SK-N-SH (cell line): ENCODE data around the gene DVL1. TPM values are rescaled to one million over a fixed set of nuclear protein-coding genes. Genes with fewer than 3 reads are reported as not detected.

ENCODE experiments used
- CTCF ChIA-PET: fragments of 300-600, 350-600 bp; formaldehyde crosslinking; extraction: SDS; loops from one replicate; lab custom pipeline; 2021; lab: Yijun Ruan, JAX
- POLR2A ChIA-PET: fragments of 350-600 bp; sonication (Branson Sonifier 250); formaldehyde crosslinking; extraction: SDS; loops from one replicate; lab custom pipeline; 2020; ENCODE audit warnings: antibody characterized with exemption, inconsistent platforms; lab: Yijun Ruan, JAX
- DNase-seq: peaks from one replicate; pipeline ENCODE4 v3.0.0; 2012
- H2AFZ ChIP-seq: fragments of 200-600 bp; sonication (generic); 2 replicates; pipeline ENCODE4 v1.8.1; 2016; ENCODE audit warnings: antibody characterized with exemption, mild to moderate bottlenecking, low read depth
- H3F3A ChIP-seq: fragments of 200-600 bp; sonication (generic); replicated peaks from 2 replicates; pipeline ENCODE3; 2016; ENCODE audit warnings: antibody characterized with exemption, mild to moderate bottlenecking; ENCODE audit not compliant: insufficient read depth
- H3K27ac ChIP-seq, 2 experiments: fragments of 200-500 bp in 1 of 2; fragments of 200-600 bp in 1 of 2; sonication (Bioruptor generic) in 1 of 2; sonication (generic), shearing (Covaris generic) in 1 of 2; 2 replicates each; pipeline versions ENCODE4 v1.5.1 to v1.6.1; 2014 to 2016; ENCODE audit warnings: low read depth in 2 of 2, inconsistent platforms in 1 of 2, low read length in 1 of 2, mild to moderate bottlenecking in 1 of 2, mixed read lengths in 1 of 2
- H3K27me3 ChIP-seq: fragments of 200-600 bp; sonication (generic), shearing (Covaris generic); 2 replicates; pipeline ENCODE4 v1.6.1; 2016; ENCODE audit warnings: mixed run types; ENCODE audit not compliant: insufficient read depth
- H3K36me3 ChIP-seq, 2 experiments: fragments of 200-500 bp in 1 of 2; fragments of 200-600 bp in 1 of 2; sonication (Bioruptor generic) in 1 of 2; sonication (generic) in 1 of 2; replicated peaks in 1 of 2; 2 replicates each; pipeline versions ENCODE3 to v1.5.1; 2014 to 2016; ENCODE audit warnings: low read length in 1 of 2, mild to moderate bottlenecking in 1 of 2; ENCODE audit not compliant: insufficient read depth in 2 of 2, control insufficient read depth in 1 of 2
- H3K4me1 ChIP-seq, 2 experiments: fragments of 200-500 bp in 1 of 2; fragments of 200-600 bp in 1 of 2; sonication (Bioruptor generic) in 1 of 2; sonication (generic), shearing (Covaris generic) in 1 of 2; 2 replicates each; pipeline versions ENCODE4 v1.5.1 to v1.6.1; 2014 to 2016; ENCODE audit warnings: low read depth in 1 of 2, low read length in 1 of 2, mixed run types in 1 of 2; ENCODE audit not compliant: insufficient read depth in 2 of 2, control insufficient read depth in 1 of 2
- H3K4me2 ChIP-seq: fragments of 200-600 bp; sonication (generic), shearing (Covaris generic); 2 replicates; pipeline ENCODE4 v1.6.1; 2017; ENCODE audit warnings: mixed run types
- H3K4me3 ChIP-seq, 2 experiments: fragments of 200-500 bp in 1 of 2; fragments of 200-600 bp in 1 of 2; sonication (Bioruptor generic) in 1 of 2; sonication (generic), shearing (Covaris generic) in 1 of 2; 2 replicates each; pipeline versions ENCODE4 v1.5.1 to v1.8.1; 2014 to 2016; ENCODE audit warnings: low read depth in 2 of 2, inconsistent platforms in 1 of 2, low read length in 1 of 2, mild to moderate bottlenecking in 1 of 2, mixed read lengths in 1 of 2, moderate library complexity in 1 of 2
- H3K79me2 ChIP-seq: fragments of 200-600 bp; sonication (generic); 2 replicates; pipeline ENCODE4 v1.8.1; 2017; ENCODE audit warnings: mild to moderate bottlenecking; ENCODE audit not compliant: insufficient read depth
- H3K9ac ChIP-seq: fragments of 200-600 bp; sonication (generic); 2 replicates; pipeline ENCODE4 v1.6.1; 2017; ENCODE audit warnings: mixed run types
- H3K9me2 ChIP-seq: fragments of 200-600 bp; sonication (generic); 2 replicates; pipeline ENCODE4 v1.6.1; 2017; ENCODE audit warnings: mixed run types
- H3K9me3 ChIP-seq: fragments of 200-600 bp; sonication (generic); 2 replicates; pipeline ENCODE4 v1.6.1; 2017; ENCODE audit warnings: mixed run types, mild to moderate bottlenecking, moderate library complexity
- H4K20me1 ChIP-seq: fragments of 200-600 bp; sonication (generic); 2 replicates; pipeline ENCODE4 v1.6.1; 2017; ENCODE audit warnings: mild to moderate bottlenecking, mixed run types; ENCODE audit not compliant: insufficient read depth
- CTCF ChIP-seq: fragments of 200-600 bp; sonication (generic); IDR thresholded peaks from 2 replicates; pipeline ENCODE4 v1.6.1; 2017; ENCODE audit warnings: antibody characterized with exemption, mild to moderate bottlenecking, moderate library complexity
- ELF1 ChIP-seq: IDR thresholded peaks from 2 replicates; pipeline ENCODE4 v1.4.0; 2012
- EP300 ChIP-seq, 2 experiments: IDR thresholded peaks; 2 replicates each; pipeline versions ENCODE4 v1.4.0 to v1.6.1; 2012; ENCODE audit warnings: borderline replicate concordance in 1 of 2, low read depth in 1 of 2, low read length in 1 of 2
- FOSL2 ChIP-seq: IDR thresholded peaks from 2 replicates; pipeline ENCODE4 v1.4.0; 2012; ENCODE audit warnings: low read depth, mild to moderate bottlenecking, moderate library complexity, borderline replicate concordance
- FOXM1 ChIP-seq: IDR thresholded peaks from 2 replicates; pipeline ENCODE4 v1.4.0; 2012; ENCODE audit warnings: low read depth, mild to moderate bottlenecking
- IRF3 ChIP-seq: fragments of 150-350 bp; IDR thresholded peaks from 2 replicates; pipeline ENCODE4 v1.6.1; 2016; ENCODE audit warnings: mild to moderate bottlenecking, low read depth, low read length
- JUND ChIP-seq: IDR thresholded peaks from 2 replicates; pipeline ENCODE4 v1.4.0; 2012
- MAX ChIP-seq: IDR thresholded peaks from 2 replicates; pipeline ENCODE4 v1.4.0; 2012; ENCODE audit warnings: low read depth
- MEF2A ChIP-seq: IDR thresholded peaks from 2 replicates; pipeline ENCODE4 v1.4.0; 2012; ENCODE audit warnings: low read depth, borderline replicate concordance
- NFIC ChIP-seq: IDR thresholded peaks from 2 replicates; pipeline ENCODE4 v1.4.0; 2012; ENCODE audit warnings: borderline replicate concordance
- POLR2AphosphoS5 ChIP-seq: IDR thresholded peaks from 2 replicates; pipeline ENCODE4 v1.6.1; 2012; ENCODE audit warnings: low read depth, low read length
- RAD21 ChIP-seq: IDR thresholded peaks from 2 replicates; pipeline ENCODE4 v1.6.1; 2012; ENCODE audit warnings: mild to moderate bottlenecking, low read length
- REST ChIP-seq: IDR thresholded peaks from 2 replicates; pipeline ENCODE4 v1.6.1; 2012; ENCODE audit warnings: mild to moderate bottlenecking, low read depth, low read length, moderate library complexity
- SMC3 ChIP-seq: IDR thresholded peaks from 2 replicates; pipeline ENCODE4 v1.6.1; 2012; ENCODE audit warnings: low read depth, low read length, improper control_type of control experiment
- TAF1 ChIP-seq: IDR thresholded peaks from 2 replicates; pipeline ENCODE4 v1.6.1; 2012; ENCODE audit warnings: low read depth, mild to moderate bottlenecking, low read length, moderate library complexity, borderline replicate concordance
- TCF12 ChIP-seq: IDR thresholded peaks from 2 replicates; pipeline ENCODE4 v1.4.0; 2012
- USF1 ChIP-seq: IDR thresholded peaks from 2 replicates; pipeline ENCODE4 v1.4.0; 2012; ENCODE audit warnings: low read depth, borderline replicate concordance
- USF2 ChIP-seq: fragments of 150-350 bp; IDR thresholded peaks from 2 replicates; pipeline ENCODE4 v1.6.1; 2017; ENCODE audit warnings: antibody characterized with exemption, low read length, low read depth, borderline replicate concordance
- YY1 ChIP-seq: IDR thresholded peaks from 2 replicates; pipeline ENCODE4 v1.4.0; 2012; ENCODE audit warnings: low read depth, mild to moderate bottlenecking
- WGBS: methylation state at CpG from one replicate; pipeline ENCODE4 v1.1.6; 2017; ENCODE audit warnings: low lambda C conversion rate; 5-methylcytosine and 5-hydroxymethylcytosine counted together
- polyA plus RNA-seq, 3 experiments: library from polyadenylated mRNA; depleted of rRNA; stranded (reverse); fragments of >200 nt; gene quantifications; 2 replicates each; pipeline ENCODE4 v1.2.3, GENCODE V29; 2012

The DVL1 gene
- polyA plus RNA-seq, 1 of the 3 experiments (the other 2 are of a cell fraction) = 32.0 TPM

GRCh38 chr1:1328254-1328653 lies 21.0 kb downstream of the DVL1 start:
- Histone ChIP-seq H3F3A (peaks cover 5% of the 10 kb centered on the region), H3K9me3 (no peaks in the 10 kb centered on the region), H3K9me2 (no peaks in the 10 kb centered on the region), H3K27me3 (no peaks in the 10 kb centered on the region), H3K4me2 (no peak overlapping the region), H4K20me1 (peaks cover 3% of the 10 kb centered on the region; the same call in 1 of the 2 replicates), H3K79me2 (peaks cover 30% of the 10 kb centered on the region), H3K4me1 (peaks cover 0 to 31% of the 10 kb centered on the region in 2 experiments; a peak in 1 of 4 replicates), H2AFZ (no peak overlapping the region), H3K36me3 (peaks cover 0 to 14% of the 10 kb centered on the region in 2 experiments), H3K4me3 (no peak overlapping the region), H3K9ac (no peak overlapping the region), H3K27ac (no peak overlapping the region)
- WGBS = 90% methylated on average over 4 of the region's 15 CpGs
- no peak for DNase-seq
- no peak for TF ChIP-seq FOXM1
- TF ChIP-seq MAX = no peak
- no peak for TF ChIP-seq MEF2A
- TF ChIP-seq USF2 = no peak
- TF ChIP-seq USF1 = no peak
- no peak for TF ChIP-seq FOSL2
- TF ChIP-seq TCF12 = no peak
- TF ChIP-seq EP300 (IDR thresholded peaks at IDR 0.05; ENCODE audit: borderline replicate concordance in 1 of 2, low read depth in 1 of 2, low read length in 1 of 2) = no peak
- no peak for TF ChIP-seq ELF1
- no peak for TF ChIP-seq CTCF
- no peak for TF ChIP-seq POLR2AphosphoS5
- no peak for TF ChIP-seq YY1
- no peak for TF ChIP-seq REST
- no peak for TF ChIP-seq TAF1
- TF ChIP-seq NFIC = no peak
- TF ChIP-seq JUND = no peak
- TF ChIP-seq RAD21 = no peak
- TF ChIP-seq IRF3 = no peak
- no peak for TF ChIP-seq SMC3
- CTCF ChIA-PET = interaction anchor here (1.5 kb wide), 1 partner anchor 20 kb away, joined by 3 read pairs; the partner anchor contains the start of gene DVL1
- POLR2A ChIA-PET = no interaction called here
